ENCODE data around the gene PRKCA. TPM values are rescaled to one million over a fixed set of nuclear protein-coding genes. Genes with fewer than 3 reads are reported as not detected.
A peak's percentile ranks its signal among the peaks of the same experiment; 100 is the strongest.

Gene PRKCA
- total RNA-seq, 3 donors from 2014 or later = 5.1 to 10.5 (median 6.6) TPM

DNA sequence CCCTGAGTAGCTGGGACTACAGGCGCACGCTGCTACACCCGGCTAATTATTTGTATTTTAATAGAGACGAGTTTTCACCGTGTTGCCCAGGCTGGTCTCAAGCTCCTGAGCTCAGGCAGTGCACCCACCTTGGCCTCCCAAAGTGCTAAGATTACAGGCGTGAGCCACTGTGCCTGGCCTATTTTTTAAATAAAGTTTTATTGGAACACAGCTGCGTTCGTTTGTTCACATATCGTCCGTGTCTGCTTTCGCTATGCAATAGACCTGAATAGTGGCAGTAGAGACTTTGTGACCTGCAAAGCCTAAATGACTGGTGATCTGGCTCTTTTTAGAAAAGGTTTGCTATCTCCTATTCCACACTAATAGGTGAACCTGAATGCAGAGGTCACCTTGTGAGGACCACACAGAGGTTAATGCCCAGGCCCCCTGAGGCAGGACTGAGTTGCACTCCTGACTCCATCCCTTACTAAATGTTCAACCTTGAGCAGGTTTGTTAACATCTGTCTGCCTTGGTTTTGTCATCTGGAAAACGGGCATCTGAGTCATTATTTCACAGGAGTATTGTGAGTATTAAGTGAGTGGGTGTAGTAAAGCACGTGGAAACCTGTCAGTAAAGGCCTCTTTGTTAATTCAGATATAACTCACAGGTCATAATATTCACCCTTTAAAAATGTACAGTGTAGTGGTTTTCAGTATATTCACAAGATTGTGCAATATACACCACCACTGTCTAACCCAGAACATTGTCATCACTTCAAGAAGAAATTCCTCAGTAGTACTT is 375.0 kb downstream of the PRKCA start:
- H3K27ac ChIP-seq = peak overlapping the region in 1 of 2 donors; percentile 88

DNA sequence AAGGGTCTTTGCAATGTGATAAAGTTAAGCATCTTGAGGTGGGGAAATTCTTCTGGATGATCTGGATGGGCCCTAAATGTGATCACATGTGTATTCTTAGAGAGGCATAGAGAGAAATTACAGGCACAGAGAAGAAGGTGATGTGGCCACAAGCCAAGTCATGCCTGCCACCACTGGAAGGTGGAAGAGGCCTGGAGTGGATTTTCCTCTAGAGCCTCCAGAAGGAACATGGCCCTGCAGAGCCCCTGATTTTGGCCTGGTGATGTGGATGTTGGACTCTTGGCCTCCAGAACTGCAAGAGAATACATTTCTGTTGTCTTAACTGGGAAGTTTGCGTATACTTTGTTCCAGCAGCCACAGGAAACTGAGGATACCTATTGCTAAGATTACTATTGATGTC is 375.6 kb downstream of the PRKCA start:
- no peak overlapping the region for H3K27ac ChIP-seq
- TF ChIP-seq POLR2AphosphoS5 (IDR thresholded peaks at IDR 0.05) = no peak
- no peak for TF ChIP-seq POLR2A (IDR thresholded peaks at IDR 0.05)
- TF ChIP-seq, protein P1, sequence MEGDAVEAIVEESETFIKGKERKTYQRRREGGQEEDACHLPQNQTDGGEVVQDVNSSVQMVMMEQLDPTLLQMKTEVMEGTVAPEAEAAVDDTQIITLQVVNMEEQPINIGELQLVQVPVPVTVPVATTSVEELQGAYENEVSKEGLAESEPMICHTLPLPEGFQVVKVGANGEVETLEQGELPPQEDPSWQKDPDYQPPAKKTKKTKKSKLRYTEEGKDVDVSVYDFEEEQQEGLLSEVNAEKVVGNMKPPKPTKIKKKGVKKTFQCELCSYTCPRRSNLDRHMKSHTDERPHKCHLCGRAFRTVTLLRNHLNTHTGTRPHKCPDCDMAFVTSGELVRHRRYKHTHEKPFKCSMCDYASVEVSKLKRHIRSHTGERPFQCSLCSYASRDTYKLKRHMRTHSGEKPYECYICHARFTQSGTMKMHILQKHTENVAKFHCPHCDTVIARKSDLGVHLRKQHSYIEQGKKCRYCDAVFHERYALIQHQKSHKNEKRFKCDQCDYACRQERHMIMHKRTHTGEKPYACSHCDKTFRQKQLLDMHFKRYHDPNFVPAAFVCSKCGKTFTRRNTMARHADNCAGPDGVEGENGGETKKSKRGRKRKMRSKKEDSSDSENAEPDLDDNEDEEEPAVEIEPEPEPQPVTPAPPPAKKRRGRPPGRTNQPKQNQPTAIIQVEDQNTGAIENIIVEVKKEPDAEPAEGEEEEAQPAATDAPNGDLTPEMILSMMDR (IDR thresholded peaks at IDR 0.05) = no peak
- H3K36me3 ChIP-seq = no peaks in the 10 kb centered on the region
- H3K27me3 ChIP-seq = no peaks in the 10 kb centered on the region
- no peaks in the 10 kb centered on the region for H3K4me1 ChIP-seq
- no peaks in the 10 kb centered on the region for H3K9me3 ChIP-seq
- H3K4me3 ChIP-seq = no peak overlapping the region
- intact Hi-C loops (cut with DNase I; ENCODE audit: low total_unique reads) = no loop called here
- DNase-seq (ENCODE audit: low spot score in 2 of 2) = no peak

More for the DNA sequence above, 375.0 kb downstream of the PRKCA start:
- no peaks in the 10 kb centered on the region for H3K27me3 ChIP-seq
- H3K9me3 ChIP-seq = no peaks in the 10 kb centered on the region
- no peak overlapping the region for H3K4me3 ChIP-seq
- no peaks in the 10 kb centered on the region for H3K36me3 ChIP-seq
- intact Hi-C loops (cut with DNase I; ENCODE audit: low total_unique reads) = no loop called here
- no peaks in the 10 kb centered on the region for H3K4me1 ChIP-seq
- DNase-seq (ENCODE audit: low spot score in 2 of 2) = no peak
- TF ChIP-seq POLR2A (IDR thresholded peaks at IDR 0.05) (no peak), POLR2AphosphoS5 (IDR thresholded peaks at IDR 0.05) (no peak)
- TF ChIP-seq, protein P1 (IDR thresholded peaks at IDR 0.05) = no peak

DNA sequence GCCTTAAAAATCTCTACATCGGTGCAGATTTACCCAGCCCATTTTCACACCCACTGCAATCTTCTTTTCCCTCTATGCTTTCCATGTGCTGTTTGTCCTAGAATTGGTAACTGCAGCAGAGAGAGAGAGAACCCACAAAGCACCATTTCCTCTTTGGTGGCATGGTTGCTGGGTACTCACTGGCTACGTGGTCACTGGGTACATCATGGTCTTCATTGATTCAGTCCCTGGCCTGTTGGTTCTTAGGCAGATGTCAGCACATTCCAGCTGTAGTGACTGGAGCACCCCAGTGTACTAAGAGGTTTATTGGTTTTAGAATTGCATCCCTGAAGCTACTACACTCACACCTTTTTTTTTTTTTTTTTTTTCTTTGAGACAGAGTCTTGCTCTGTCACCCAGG is 376.4 kb downstream of the PRKCA start:
- no peaks in the 10 kb centered on the region for H3K27me3 ChIP-seq
- no peaks in the 10 kb centered on the region for H3K36me3 ChIP-seq
- TF ChIP-seq, protein P1 (IDR thresholded peaks at IDR 0.05) = no peak
- no peak for TF ChIP-seq POLR2A (IDR thresholded peaks at IDR 0.05)
- TF ChIP-seq POLR2AphosphoS5 (IDR thresholded peaks at IDR 0.05) = no peak
- no peaks in the 10 kb centered on the region for H3K4me1 ChIP-seq
- H3K27ac ChIP-seq = no peak overlapping the region
- DNase-seq (ENCODE audit: low spot score in 2 of 2) = no peak
- H3K9me3 ChIP-seq = no peaks in the 10 kb centered on the region
- intact Hi-C loops (cut with DNase I; ENCODE audit: low total_unique reads) = no loop called here
- no peak overlapping the region for H3K4me3 ChIP-seq

DNA sequence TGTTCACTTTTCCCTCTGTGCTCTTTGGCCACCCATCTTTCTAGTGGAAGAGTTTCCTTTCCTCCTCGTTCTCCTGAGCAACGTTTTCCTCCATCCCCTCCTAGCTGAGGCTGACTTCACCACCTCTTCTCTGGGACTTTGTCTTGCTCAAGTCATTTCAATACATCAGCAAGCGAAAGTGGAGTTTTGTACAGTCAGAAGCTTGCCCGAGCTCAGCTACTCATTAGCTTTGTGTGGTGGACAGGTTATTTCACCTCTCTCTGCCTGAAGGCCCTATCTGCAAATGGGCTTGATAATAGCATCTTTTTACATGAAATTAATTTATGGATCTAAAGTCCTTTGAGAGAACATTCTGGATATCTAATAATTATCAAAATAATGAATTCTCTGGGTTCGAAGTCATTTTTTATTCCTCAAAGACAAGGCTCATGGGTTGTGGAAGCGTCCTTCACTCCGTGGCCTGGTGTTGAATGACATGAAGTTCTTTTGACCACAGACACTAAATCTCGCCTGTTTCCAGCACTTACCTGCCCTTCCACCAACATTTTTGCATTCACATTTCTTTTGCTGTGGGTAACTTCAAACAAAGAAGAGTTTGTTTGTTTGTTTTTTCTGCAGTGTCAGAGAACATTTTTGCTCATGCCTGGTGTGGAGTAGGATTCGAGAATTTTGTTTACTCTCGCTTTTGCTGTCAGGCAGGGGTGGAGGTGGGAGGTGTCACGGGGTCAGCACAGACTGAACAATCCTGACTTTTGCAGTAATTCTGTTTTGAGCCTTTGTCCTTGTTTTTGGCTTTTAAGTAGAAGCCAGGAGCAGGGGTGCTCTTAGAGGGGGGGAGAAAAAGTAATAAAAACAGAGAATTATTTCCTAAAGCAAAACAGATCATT is 377.5 kb downstream of the PRKCA start:
- no peak for TF ChIP-seq POLR2AphosphoS5 (IDR thresholded peaks at IDR 0.05)
- TF ChIP-seq POLR2A (IDR thresholded peaks at IDR 0.05) = no peak
- TF ChIP-seq, protein P1 (IDR thresholded peaks at IDR 0.05) = no peak
- no peaks in the 10 kb centered on the region for H3K36me3 ChIP-seq
- no peaks in the 10 kb centered on the region for H3K27me3 ChIP-seq
- no peaks in the 10 kb centered on the region for H3K4me1 ChIP-seq
- H3K9me3 ChIP-seq = no peaks in the 10 kb centered on the region
- H3K27ac ChIP-seq = no peak overlapping the region
- no peak for DNase-seq (ENCODE audit: low spot score in 2 of 2)
- no peak overlapping the region for H3K4me3 ChIP-seq
- intact Hi-C loops (cut with DNase I; ENCODE audit: low total_unique reads) = no loop called here

DNA sequence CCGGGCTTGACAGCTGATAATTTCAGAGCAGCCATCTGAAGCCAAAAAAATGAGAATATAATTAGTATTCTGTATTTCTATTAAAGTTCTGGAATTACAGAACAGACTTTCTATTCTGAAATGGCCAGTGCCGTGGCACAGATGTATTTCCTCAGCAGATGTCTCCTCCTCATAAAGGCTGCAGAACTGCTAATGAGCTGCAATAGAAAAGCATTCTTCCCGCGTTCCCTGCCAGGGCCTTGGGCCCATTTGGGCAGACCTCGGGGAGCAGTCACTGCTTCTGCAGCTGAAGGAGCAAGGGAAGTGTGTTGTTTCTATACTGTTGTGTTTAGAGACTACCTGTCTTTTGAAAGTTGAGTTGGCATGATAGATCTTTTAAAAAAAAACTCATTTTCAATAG is 379.9 kb downstream of the PRKCA start:
- TF ChIP-seq POLR2AphosphoS5 (IDR thresholded peaks at IDR 0.05) (no peak), POLR2A (IDR thresholded peaks at IDR 0.05) (no peak)
- TF ChIP-seq, protein P1 (IDR thresholded peaks at IDR 0.05) = no peak
- Histone ChIP-seq H3K27me3 (no peaks in the 10 kb centered on the region), H3K9me3 (no peaks in the 10 kb centered on the region)

More for the DNA sequence above, 379.9 kb downstream of the PRKCA start:
- Histone ChIP-seq H3K36me3 (no peaks in the 10 kb centered on the region), H3K4me1 (no peaks in the 10 kb centered on the region), H3K27ac (no peak overlapping the region), H3K4me3 (no peak overlapping the region)
- no peak for DNase-seq (ENCODE audit: low spot score in 2 of 2)
- intact Hi-C loops (cut with DNase I; ENCODE audit: low total_unique reads) = no loop called here
